ENCODE measurements around the gene SLC39A9. TPM values are rescaled to one million over a fixed set of nuclear protein-coding genes. Genes with fewer than 3 reads are reported as not detected.
A peak's percentile ranks its signal among the peaks of the same experiment; 100 is the strongest.

SLC39A9 gene
- polyA plus RNA-seq, 1 donor from 2014 or later = 14.7 TPM

GRCh38 chr14:69424149-69424923 is 25.8 kb downstream of the SLC39A9 start:
- H3K4me3 Mint-ChIP-seq = no peak overlapping the region

DNA sequence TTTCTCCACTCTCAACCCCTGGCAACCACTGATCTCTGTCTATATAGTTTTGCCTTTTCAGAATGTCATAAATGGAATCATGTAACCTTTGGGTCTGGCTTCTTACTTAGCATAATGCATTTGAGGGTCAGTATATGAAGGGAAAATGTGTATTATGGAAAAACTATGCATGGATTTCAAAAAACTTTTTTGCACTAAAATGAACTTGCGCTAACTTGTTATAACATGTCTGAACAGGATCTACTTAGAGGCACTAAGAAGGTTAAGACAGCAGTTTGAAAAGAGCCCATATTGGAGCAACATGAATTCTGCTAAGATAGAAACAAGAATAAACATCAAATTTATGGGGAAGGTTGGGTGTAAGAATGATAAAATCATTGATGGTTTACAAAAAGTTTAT is 29.1 kb downstream of the SLC39A9 start:
- H3K36me3 Mint-ChIP-seq = peaks cover 10% of the 10 kb centered on the region
- H3K27me3 Mint-ChIP-seq = no peaks in the 10 kb centered on the region
- H3K9me3 Mint-ChIP-seq = peaks cover 0 to 4% (median 2%) of the 10 kb centered on the region in 3 donors
- peaks cover 11 to 22% (median 12%) of the 10 kb centered on the region in 3 donors for H3K4me1 Mint-ChIP-seq
- H3K4me3 Mint-ChIP-seq = no peak overlapping the region
- no peak overlapping the region for H3K27ac Mint-ChIP-seq

More at GRCh38 chr14:69424149-69424923, 25.8 kb downstream of the SLC39A9 start:
- Mint-ChIP-seq H3K27me3 (no peaks in the 10 kb centered on the region), H3K36me3 (peaks cover 9% of the 10 kb centered on the region), H3K9me3 (no peaks in the 10 kb centered on the region), H3K27ac (no peak overlapping the region), H3K4me1 (peaks cover 8 to 26% (median 23%) of the 10 kb centered on the region in 3 donors)

DNA sequence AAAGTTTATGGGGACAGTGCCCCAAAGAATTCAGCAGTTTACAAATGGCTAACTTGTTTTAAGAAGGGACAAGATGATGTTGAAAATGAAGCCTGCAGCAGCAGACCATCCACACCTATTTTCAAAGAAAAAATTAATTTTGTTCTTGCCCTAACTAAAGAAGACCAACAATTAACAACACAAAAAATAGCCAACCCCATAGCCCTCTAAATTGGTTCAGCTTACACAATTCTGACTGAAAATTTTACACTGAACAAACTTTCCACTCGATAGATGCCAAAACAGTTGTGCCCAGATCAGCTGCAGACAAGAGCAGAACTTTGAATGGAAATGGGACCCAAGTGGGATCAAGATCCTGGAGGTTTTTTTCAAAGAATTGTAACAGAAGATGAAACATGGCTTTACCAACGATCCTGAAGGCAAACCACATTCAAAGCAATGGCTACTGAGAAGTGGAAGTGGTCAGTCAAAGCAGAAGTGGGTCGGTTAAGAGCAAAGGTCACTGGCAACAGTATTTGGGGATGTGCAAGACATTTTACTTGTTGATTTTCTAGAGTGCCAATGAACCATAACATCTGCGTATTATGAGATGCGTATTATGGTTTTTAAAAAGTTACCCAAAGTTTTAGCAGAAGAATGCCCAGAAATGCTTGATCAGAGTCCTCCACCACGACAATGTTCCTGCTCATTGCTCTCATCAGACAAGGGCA is 30.0 kb downstream of the SLC39A9 start:
- H3K9me3 Mint-ChIP-seq = peaks cover 0 to 6% (median 2%) of the 10 kb centered on the region in 3 donors

DNA sequence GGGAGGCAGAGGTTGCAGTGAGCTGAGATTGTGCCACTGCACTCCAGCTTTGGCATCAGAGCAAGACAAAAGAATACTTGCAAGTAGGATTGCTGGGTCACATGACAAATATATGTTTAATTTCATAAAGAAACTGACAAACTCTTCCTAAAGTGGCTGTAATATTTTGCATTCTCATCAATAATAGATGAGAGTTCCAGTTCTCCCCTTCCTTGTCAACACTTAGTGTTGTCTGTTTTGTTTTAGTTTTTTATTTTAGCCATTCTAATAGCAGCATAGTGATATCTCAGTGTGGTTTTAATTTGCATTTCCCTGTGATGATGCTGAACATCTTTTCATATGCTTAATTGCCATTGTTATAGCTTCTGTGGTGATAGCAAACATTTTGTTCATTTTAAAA is 31.2 kb downstream of the SLC39A9 start:
- Mint-ChIP-seq H3K4me1 (peaks cover 15 to 30% (median 16%) of the 10 kb centered on the region in 3 donors), H3K4me3 (no peak overlapping the region), H3K27me3 (no peaks in the 10 kb centered on the region), H3K36me3 (peaks cover 13% of the 10 kb centered on the region), H3K27ac (no peak overlapping the region), H3K9me3 (peaks cover 0 to 6% (median 2%) of the 10 kb centered on the region in 3 donors)

More for the DNA sequence above, 30.0 kb downstream of the SLC39A9 start:
- Mint-ChIP-seq H3K27me3 (no peaks in the 10 kb centered on the region), H3K36me3 (peaks cover 13% of the 10 kb centered on the region), H3K4me1 (peaks cover 12 to 26% (median 12%) of the 10 kb centered on the region in 3 donors), H3K4me3 (peak overlapping the region in 1 of 4 donors; percentile 59), H3K27ac (peak overlapping the region in 1 of 3 donors; percentile 63)

- Mint-ChIP-seq H3K4me3 (no peak overlapping the region), H3K4me1 (peaks cover 22 to 38% (median 23%) of the 10 kb centered on the region in 3 donors), H3K9me3 (peaks cover 0 to 6% (median 2%) of the 10 kb centered on the region in 3 donors), H3K36me3 (peaks cover 13% of the 10 kb centered on the region), H3K27ac (no peak overlapping the region), H3K27me3 (no peaks in the 10 kb centered on the region)
These were observed 31.9 kb downstream of the SLC39A9 start for GRCh38 chr14:69430306-69430939.

DNA sequence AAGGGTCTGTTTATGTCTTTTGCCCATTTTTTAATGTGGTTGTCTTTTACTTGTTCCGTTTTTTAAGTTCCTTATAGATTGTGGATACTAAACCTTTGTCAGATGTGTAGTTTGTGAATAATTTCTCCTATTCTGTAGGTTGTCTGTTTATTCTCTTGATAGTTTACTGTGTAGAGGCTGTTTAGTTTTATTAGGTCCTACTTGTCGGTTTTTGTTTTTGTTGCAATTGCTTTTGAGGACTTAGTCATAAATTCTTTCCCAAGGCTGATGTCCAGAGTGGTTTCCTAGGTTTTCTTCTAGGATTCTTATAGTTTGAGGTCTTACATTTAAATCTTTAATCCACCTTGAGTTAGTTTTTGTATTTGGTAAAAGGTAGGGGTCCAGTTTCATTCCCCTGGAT is 33.9 kb downstream of the SLC39A9 start:
- Mint-ChIP-seq H3K36me3 (peaks cover 10% of the 10 kb centered on the region), H3K27ac (no peak overlapping the region), H3K27me3 (no peaks in the 10 kb centered on the region), H3K4me1 (peaks cover 25 to 43% (median 25%) of the 10 kb centered on the region in 3 donors), H3K4me3 (no peak overlapping the region), H3K9me3 (peaks cover 0 to 6% (median 2%) of the 10 kb centered on the region in 3 donors)

DNA sequence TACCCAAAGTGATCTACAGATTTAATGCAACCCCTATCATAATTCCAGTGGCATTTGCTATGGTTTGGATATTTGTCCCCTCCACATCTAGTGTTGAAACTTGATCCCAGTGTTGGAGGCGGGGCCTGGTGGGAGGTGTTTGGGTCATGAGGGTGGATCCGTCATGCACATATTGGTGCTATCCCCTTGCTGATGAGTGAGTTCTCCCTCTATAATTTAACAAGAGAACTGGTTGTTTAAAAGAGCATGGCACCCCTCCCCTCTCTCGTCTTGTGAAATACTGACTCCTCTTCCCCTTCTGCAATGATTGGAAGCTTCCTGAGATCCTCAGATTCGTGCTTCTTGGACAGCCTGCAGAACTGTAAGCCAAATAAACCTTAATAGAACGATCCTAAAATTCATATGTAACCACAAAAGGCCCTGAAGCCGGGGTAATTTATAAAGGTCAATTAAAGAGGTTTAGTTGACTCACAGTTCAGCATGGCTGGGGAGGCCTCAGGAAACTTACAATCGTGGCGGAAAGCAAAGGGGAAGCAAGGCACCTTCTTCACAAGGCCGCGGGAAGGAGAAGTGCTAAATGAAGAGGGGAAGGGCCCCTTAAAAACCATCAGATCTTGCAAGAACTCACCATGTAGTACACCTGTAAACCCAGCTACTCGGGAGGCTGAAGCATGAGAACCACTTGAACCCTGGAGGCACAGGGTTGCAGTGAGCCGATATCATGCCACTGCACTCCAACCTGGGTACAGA is 41.2 kb downstream of the SLC39A9 start:
- H3K4me1 Mint-ChIP-seq = peaks cover 9 to 13% (median 10%) of the 10 kb centered on the region in 3 donors
- H3K9me3 Mint-ChIP-seq = no peaks in the 10 kb centered on the region
- H3K36me3 Mint-ChIP-seq = peaks cover 8% of the 10 kb centered on the region
- H3K27me3 Mint-ChIP-seq = no peaks in the 10 kb centered on the region
- H3K4me3 Mint-ChIP-seq = no peak overlapping the region
- H3K27ac Mint-ChIP-seq = no peak overlapping the region

DNA sequence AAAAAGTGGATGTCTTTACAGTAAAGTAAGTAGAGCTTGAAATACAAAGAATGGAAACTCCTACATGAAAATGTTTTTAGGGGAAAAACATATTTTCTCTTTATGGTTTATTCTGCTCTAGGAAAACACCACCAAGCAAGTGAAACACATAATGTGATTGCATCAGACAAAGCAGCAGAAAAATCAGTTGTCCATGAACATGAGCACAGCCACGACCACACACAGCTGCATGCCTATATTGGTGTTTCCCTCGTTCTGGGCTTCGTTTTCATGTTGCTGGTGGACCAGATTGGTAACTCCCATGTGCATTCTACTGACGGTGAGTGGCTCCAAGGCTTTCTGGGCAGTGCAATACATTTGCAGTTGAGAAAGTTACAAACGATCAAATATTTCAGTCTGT is 43.5 kb downstream of the SLC39A9 start:
- no peak overlapping the region for H3K4me3 Mint-ChIP-seq
- peaks cover 10% of the 10 kb centered on the region for H3K36me3 Mint-ChIP-seq
- H3K4me1 Mint-ChIP-seq = peaks cover 0 to 2% (median 2%) of the 10 kb centered on the region in 3 donors
- no peaks in the 10 kb centered on the region for H3K9me3 Mint-ChIP-seq
- H3K27ac Mint-ChIP-seq = no peak overlapping the region
- no peaks in the 10 kb centered on the region for H3K27me3 Mint-ChIP-seq

DNA sequence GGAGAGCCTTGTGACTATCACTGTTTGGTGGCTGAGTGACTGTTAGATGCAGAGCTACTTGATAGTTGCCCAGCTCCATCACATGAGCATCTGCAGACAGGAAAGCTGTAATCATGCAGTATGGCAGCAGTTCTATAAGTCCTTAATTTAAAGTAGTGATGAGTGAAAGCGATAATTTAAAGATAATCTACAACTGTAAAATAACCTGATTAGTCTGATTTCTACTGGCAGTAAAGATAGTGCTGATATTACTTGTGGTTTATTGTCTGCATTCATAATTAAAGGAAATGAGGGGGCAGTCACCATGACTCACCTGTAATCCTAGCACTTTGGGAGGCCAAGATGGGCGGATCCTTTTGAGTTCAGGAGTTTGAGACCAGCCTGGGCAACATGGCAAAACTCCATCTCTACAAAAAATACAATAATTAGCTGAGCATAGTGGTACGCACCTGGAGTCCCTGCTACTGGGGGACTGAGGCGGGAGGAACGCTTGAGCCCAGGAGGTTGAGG is 44.9 kb downstream of the SLC39A9 start:
- H3K27me3 Mint-ChIP-seq = no peaks in the 10 kb centered on the region
- H3K36me3 Mint-ChIP-seq = peaks cover 11% of the 10 kb centered on the region
- H3K4me1 Mint-ChIP-seq = peaks cover 0 to 2% (median 0%) of the 10 kb centered on the region in 3 donors
- H3K9me3 Mint-ChIP-seq = no peaks in the 10 kb centered on the region
- H3K27ac Mint-ChIP-seq = no peak overlapping the region
- H3K4me3 Mint-ChIP-seq = no peak overlapping the region

DNA sequence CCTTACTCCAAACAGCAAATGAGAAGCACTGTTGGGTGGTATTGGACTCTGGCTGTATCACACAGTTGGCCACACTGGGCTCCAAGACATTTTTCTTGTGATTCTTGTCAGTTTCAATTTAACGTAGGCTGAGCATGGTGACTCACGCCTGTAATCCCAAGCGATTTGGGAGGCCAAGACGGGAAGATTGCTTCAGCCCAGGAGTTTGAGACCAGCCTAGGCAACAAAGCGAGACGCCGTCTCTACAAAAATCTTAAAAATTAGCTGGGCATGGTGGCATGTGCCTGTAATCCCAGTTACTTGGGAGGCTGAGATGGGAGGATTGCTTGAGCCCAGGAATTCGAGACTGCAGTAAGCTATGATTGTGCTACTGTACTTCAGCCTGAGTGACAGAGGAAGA is 50.7 kb downstream of the SLC39A9 start:
- Mint-ChIP-seq H3K36me3 (peaks cover 9% of the 10 kb centered on the region), H3K9me3 (no peaks in the 10 kb centered on the region), H3K4me3 (no peak overlapping the region), H3K27ac (no peak overlapping the region), H3K27me3 (no peaks in the 10 kb centered on the region), H3K4me1 (peaks cover 0 to 6% (median 0%) of the 10 kb centered on the region in 3 donors)

DNA sequence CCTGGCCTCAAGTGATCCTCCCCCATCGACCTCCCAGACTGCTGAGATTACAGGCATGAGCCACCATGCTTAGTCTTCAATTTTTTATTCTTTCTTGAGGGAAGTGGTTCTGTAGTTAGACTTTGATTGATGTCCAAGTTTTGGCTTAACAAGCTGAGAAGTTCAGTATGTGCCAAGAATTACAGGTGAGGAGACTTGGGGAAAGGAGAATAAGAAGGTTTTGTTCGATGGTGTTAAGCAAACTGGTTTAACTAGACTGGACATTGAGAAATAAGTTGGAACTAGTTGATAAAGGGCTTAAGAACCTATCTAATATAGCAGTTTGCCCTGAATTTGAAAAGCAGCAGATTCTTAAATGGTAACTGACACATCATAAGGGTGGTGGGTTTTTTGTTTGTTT is 53.4 kb downstream of the SLC39A9 start:
- Mint-ChIP-seq H3K36me3 (peaks cover 5% of the 10 kb centered on the region), H3K4me3 (no peak overlapping the region), H3K27me3 (no peaks in the 10 kb centered on the region), H3K4me1 (peaks cover 0 to 4% (median 0%) of the 10 kb centered on the region in 3 donors), H3K27ac (peak overlapping the region in 1 of 3 donors; percentile 10), H3K9me3 (no peaks in the 10 kb centered on the region)

DNA sequence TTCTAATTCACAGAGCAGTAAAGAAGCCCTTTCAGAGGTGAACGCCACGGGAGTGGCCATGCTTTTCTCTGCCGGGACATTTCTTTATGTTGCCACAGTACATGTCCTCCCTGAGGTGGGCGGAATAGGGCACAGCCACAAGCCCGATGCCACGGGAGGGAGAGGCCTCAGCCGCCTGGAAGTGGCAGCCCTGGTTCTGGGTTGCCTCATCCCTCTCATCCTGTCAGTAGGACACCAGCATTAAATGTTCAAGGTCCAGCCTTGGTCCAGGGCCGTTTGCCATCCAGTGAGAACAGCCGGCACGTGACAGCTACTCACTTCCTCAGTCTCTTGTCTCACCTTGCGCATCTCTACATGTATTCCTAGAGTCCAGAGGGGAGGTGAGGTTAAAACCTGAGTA is 59.9 kb downstream of the SLC39A9 start:
- Mint-ChIP-seq H3K27ac (peak overlapping the region in 1 of 3 donors; percentile 53), H3K9me3 (no peaks in the 10 kb centered on the region), H3K27me3 (no peaks in the 10 kb centered on the region), H3K4me1 (no peaks in the 10 kb centered on the region), H3K4me3 (no peak overlapping the region), H3K36me3 (peaks cover 3% of the 10 kb centered on the region)

DNA sequence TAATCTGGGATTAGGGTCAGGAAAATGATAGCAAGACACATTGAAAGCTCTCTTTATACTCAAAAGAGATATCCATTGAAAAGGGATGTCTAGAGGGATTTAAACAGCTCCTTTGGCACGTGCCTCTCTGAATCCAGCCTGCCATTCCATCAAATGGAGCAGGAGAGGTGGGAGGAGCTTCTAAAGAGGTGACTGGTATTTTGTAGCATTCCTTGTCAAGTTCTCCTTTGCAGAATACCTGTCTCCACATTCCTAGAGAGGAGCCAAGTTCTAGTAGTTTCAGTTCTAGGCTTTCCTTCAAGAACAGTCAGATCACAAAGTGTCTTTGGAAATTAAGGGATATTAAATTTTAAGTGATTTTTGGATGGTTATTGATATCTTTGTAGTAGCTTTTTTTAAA is 60.6 kb downstream of the SLC39A9 start:
- no peaks in the 10 kb centered on the region for H3K9me3 Mint-ChIP-seq
- no peaks in the 10 kb centered on the region for H3K27me3 Mint-ChIP-seq
- peaks cover 4% of the 10 kb centered on the region for H3K36me3 Mint-ChIP-seq
- H3K4me1 Mint-ChIP-seq = no peaks in the 10 kb centered on the region
- H3K4me3 Mint-ChIP-seq = no peak overlapping the region
- H3K27ac Mint-ChIP-seq = no peak overlapping the region

DNA sequence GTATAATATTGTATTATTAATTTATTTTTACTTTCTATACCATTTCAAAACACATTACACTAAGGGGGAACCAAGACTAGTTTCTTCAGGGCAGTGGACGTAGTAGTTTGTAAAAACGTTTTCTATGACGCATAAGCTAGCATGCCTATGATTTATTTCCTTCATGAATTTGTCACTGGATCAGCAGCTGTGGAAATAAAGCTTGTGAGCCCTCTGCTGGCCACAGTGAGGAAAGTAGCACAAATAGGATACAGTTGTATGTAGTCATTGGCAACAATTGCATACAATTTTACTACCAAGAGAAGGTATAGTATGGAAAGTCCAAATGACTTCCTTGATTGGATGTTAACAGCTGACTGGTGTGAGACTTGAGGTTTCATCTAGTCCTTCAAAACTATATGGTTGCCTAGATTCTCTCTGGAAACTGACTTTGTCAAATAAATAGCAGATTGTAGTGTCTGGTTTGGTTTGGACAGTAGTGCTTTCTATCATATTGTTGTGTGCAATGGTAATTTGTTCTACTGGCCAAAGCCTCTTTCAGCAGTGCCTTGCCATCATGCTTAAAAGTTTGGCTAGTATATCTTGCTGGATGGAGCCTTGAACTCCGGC is 61.7 kb downstream of the SLC39A9 start:
- Mint-ChIP-seq H3K27ac (no peak overlapping the region), H3K4me3 (no peak overlapping the region), H3K4me1 (no peaks in the 10 kb centered on the region), H3K9me3 (no peaks in the 10 kb centered on the region), H3K27me3 (no peaks in the 10 kb centered on the region), H3K36me3 (peaks cover 4% of the 10 kb centered on the region)

Measured in IgD-negative memory B cell (primary cell).